ENCODE data around the gene ITGAE.
A peak's percentile ranks its signal among the peaks of the same experiment; 100 is the strongest.
"Not testable (repeated sequence)": the region's sequence is repeated elsewhere in the genome, so short reads cannot be mapped to it uniquely, and the experiment has no call there.

ITGAE gene

DNA sequence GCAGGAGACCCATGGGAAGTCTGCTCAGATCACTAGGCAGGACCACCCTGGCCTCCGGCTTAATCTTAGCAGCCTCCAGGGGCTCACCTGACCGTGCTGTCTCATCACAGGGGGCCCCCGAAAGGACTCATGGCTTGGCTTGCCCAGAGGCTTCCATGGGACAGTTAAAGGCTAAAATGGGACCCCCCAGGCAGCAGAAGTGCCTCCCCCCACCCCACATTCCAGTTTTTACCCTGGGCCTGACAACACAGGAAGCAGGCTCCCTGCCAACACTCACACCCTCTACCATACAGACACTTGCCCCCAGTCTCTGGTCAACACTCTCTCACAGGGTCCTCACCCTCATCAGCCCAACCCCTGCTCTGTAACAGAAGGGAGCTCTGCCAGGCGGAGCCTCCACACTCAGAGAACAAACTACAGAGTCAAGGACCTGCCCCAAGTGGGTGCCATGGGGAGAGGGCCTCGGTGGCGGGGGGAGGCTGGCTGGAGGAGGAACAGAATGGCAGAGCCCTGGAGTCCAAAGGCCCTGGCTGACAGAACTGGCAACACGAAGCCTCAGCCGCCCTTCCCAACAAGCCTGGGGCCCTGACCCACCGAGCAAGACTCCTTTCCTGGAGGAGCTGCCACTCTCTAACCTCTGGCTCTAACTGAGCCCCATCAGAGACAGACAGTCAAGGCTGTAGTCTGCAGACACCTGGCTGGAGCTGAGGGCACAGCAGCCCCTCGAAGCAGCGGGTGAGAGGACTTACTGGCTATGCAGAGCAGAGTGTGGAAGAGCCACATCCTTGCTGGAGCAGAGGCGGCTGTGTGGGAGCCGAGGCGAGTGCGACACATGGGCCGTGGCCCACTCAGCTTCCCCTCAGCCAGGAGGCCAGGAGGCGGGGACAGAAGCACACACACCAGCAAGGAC lies at the start of gene ITGAE:
Gene ITGAE, minus strand, starts transcription at position 827 of the 910 bp plus-strand sequence. Its CDS starts 44 bp downstream, at position 783.
- no peak for DNase-seq

GRCh38 chr17:3848229-3848835 lies 47.3 kb upstream of the ITGAE start:
- no peak for DNase-seq

DNA sequence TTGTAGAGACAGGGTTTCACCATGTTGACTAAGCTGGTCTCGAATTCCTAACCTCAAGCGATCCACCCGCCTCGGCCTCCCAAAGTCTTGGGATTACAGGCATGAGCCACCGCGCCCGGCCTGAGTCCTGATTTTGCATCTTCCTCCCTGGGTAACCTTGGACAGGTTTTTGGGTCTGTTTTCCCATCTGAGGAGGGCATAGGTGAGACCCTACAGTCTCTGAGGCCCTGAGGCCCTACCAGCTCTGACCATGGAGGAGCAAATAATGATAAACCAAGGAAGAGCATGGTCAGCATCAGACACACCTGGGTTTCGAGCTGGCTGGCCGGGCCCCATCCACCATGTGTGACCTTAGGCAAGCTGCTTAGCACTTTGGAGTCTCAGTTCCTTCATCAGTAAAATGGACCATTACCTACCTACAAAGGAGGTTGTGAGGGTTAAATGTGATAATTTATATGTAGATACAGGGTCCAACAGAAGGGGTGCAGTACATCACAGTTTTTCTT lies 46.2 kb upstream of the ITGAE start:
- no peak for DNase-seq

- no peak for DNase-seq
These were observed 45.6 kb upstream of the ITGAE start for GRCh38 chr17:3846437-3847164.

DNA sequence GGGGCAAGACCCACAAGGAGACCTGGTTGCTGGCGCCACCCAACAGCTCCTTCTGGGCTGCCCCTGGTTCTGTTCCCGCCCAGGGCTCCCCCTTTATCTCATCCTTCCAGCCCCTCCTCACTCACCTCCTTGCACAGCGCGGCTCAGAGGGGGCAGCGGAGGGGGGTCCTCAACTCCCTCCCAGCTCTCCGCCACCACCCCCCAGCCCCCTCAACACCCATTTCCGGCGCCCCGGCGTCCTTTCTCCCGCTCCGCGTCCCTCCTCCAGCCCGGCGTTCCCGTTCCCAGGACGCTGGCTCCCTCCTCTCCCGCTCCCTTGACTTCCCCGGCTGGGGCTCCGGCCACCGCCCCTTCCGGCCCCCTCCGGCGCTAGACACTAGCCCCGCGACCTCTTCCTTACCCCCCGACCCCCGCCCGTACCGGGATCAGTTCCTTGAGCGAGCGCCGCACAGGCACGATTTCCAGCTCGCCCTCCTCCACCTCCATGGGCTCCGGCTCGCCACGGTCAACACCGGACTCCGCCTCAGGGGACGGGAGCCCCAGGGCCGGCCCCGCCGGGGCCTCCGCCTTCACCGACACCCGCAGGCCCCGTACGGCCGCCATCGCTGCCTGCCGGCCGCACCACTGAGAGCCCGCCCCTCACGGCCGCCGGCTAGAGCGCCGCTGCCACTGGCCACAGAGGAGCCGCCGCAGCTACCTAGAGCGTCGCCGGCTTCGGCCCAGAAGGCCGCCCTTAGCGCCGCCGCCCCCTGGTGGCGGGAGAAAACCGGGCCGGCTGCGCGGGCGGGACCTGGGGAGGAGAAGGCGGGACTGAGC lies 44.8 kb upstream of the ITGAE start, which contains the start of gene NCBP3:
Gene NCBP3, minus strand, starts transcription at position 626 of the 816 bp plus-strand sequence. Its CDS starts 23 bp downstream, at position 603.
- peak; percentile 73 to 95 for DNase-seq

DNA sequence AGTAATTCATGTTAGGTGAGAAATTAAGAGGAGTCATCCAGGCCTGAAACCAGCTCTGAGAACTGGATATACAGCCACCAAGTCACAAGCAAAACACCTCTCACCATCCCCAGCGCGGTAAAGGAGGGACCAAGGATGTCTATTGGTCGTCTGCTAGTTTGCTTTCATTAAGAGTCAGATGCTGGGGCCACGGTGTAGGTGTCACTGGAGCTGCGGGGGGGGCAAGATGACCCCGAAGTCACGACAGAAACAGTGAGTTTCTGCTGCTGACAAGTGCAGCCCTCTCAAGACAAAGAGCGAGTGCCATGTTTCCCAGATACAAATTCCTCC lies 44.3 kb upstream of the ITGAE start:
- DNase-seq: no peak

DNA sequence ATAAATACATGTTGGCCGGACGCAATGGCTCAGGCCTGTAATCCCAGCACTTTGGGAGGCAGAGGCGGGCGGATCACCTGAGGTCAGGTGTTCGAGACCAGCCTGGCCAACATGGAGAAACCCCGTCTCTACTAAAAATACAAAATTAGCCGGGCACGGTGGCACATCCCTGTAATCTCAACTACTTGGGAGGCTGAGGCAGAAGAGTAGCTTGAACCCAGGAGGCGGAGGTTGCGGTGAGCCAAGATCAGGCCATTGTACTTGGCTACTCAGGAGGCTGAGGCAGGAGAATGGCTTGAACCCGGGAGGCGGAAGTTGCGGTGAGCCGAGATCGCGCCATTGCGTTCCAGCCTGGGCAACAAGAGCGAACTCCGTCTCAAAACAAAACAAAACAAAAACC lies 43.6 kb upstream of the ITGAE start:
- not testable (repeated sequence) for DNase-seq

GRCh38 chr17:3843935-3844516 lies 43.0 kb upstream of the ITGAE start:
- peak in 1 of 2 experiments; percentile 25 for DNase-seq

GRCh38 chr17:3838206-3838605 lies 37.2 kb upstream of the ITGAE start:
- no peak for DNase-seq

- DNase-seq: no peak
These were observed 35.6 kb upstream of the ITGAE start for GRCh38 chr17:3836551-3836950.

GRCh38 chr17:3835410-3836229 lies 34.6 kb upstream of the ITGAE start:
- no peak for DNase-seq

DNA sequence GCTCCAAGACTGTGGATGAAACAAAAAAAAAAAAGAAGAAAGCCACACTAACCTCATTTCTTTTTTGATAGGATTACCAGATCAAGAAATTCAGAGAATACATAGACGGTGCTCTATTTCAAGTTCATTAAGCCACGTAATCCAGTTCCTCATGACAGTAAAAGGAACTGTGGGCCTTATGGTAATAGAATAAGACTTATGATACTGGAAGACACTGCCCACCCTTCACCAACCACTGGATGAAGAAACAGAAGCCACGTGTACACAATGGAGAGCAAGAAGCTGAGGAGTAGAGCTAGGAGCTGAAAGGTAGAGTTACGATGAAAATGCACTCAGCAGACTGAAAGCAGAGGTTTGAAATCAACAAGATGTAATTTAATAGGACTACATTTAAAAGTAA lies 33.8 kb upstream of the ITGAE start:
- DNase-seq: no peak

GRCh38 chr17:3828852-3829232 lies 27.9 kb upstream of the ITGAE start:
- no peak for DNase-seq

DNA sequence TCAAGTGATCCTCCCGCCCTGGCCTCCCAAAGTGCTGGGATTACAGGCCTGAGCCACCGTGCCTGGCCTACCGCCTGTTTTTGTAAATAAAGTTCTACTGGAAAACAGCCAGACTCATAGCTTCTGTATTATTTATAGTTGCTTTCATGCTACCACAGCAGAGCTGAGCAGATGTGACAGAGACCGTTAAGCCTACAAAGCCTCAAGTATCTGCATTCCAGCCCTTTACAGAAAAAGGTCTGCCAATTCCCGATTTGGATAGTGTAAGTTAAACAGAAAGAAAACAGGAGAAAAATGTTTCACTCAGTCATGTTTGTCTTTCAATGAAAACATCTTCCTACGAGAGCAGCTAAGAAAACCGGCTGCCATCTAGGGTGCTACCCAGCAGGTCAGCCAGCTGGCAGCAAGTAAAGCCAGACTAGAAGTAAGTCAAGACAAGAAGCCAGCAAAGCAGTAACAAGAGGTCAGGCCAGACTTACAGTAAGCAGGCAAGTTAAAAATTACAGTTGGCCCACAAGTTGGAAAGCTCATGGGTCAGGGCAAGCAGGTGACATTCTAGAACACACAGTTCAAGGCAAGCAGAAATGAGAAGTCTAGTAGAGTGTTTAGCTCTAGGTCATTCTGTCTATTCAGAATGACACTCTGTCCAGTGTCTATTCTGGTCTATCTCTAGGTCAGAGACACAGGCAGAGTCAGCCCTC lies 27.3 kb upstream of the ITGAE start:
- DNase-seq: peak; percentile 8 to 65

GRCh38 chr17:3827124-3827773 lies 26.3 kb upstream of the ITGAE start:
- peak; percentile 16 to 58 for DNase-seq

DNA sequence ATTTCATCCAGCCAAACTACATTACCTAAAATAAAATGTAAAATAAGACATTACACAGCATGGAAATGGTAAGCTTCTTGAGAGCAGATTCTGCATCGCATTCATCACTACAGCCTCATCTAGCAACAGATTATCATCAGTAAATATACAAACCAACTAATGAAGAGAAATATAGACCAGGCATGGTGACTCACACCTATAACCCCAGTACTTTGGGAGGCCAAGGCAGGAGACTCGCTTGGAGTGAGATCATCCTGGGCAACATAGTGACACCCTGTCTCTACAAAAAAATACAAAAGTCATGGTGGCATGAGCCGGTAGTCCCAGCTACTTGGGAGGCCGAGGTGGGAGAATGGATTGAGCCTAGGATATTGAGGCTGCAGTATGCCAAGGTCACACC lies 25.2 kb upstream of the ITGAE start:
- no peak for DNase-seq

DNA sequence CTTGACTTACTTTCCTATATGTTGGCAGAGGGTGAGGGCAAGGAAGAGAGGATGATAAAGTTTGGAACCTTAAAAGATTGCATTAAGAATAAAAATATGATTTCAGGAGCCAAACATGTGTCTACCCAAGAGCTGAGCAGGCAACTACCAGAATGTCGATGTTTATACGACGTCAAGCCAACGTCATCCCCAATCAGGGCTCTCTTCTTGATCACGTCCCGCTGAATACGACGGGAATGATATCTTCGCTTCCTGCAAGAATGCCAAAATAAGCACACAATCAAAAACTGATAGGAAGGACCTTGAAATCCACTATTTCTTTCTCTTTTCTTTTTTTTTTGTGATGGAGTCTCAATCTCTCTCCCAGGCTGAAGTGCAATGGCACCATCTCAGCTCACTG lies 20.1 kb upstream of the ITGAE start:
- DNase-seq: no peak

DNA sequence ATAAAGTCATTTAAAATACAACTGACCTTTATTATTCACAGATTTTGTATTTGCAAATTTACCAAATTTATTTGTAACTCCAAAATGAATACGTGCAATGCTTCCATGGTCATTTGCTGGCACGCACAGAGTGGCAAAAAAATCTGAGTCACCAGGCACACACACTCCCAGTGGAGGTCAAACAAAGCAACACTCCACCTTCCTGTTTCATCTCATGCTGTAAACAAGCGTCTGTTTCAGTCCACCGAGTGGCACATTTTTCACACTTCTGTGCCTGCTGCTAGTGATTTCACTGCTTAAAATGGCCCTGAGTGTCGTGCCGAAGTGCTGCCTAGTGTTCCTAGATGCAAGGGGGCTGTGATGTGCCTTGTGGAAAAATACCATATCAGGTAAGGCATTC lies 17.8 kb upstream of the ITGAE start:
- DNase-seq: no peak

- DNase-seq: no peak
These were observed 17.0 kb upstream of the ITGAE start for GRCh38 chr17:3817851-3818605.

All from NCI-H446 (cell line).